ENCODE measurements around the gene NABP1.

The NABP1 gene

GRCh38 chr2:191650896-191651773, 26.8 kb upstream of the NABP1 start:
- no peak for DNase-seq

GRCh38 chr2:191653667-191654391, 24.1 kb upstream of the NABP1 start:
- no peak for DNase-seq

GRCh38 chr2:191656391-191656790, 21.5 kb upstream of the NABP1 start:
- no peak for DNase-seq

- DNase-seq = no peak
These were observed 21.1 kb upstream of the NABP1 start for GRCh38 chr2:191656792-191657191.

- no peak for DNase-seq
These were observed 20.0 kb upstream of the NABP1 start for GRCh38 chr2:191657977-191658376.

- DNase-seq = no peak
These were observed 18.7 kb upstream of the NABP1 start for GRCh38 chr2:191659198-191659597.

GRCh38 chr2:191660575-191660974, 17.4 kb upstream of the NABP1 start:
- DNase-seq = no peak

GRCh38 chr2:191661097-191661924, 16.6 kb upstream of the NABP1 start:
- no peak for DNase-seq

- DNase-seq = no peak
These were observed 12.9 kb upstream of the NABP1 start for GRCh38 chr2:191664823-191665677.

GRCh38 chr2:191666226-191666625, 11.7 kb upstream of the NABP1 start:
- DNase-seq = no peak

GRCh38 chr2:191666732-191667131, 11.2 kb upstream of the NABP1 start:
- no peak for DNase-seq

GRCh38 chr2:191670076-191670475, 7.9 kb upstream of the NABP1 start:
- DNase-seq = no peak

GRCh38 chr2:191670787-191671186, 7.1 kb upstream of the NABP1 start:
- DNase-seq = no peak

GRCh38 chr2:191675807-191676721, 1.9 kb upstream of the NABP1 start:
- peak; percentile 39 for DNase-seq

- peak; percentile 15 for DNase-seq
These were observed 918 bp upstream of the NABP1 start for GRCh38 chr2:191676790-191677645.

GRCh38 chr2:191678437-191679100, 633 bp downstream of the NABP1 start:
- DNase-seq = peak; percentile 32

GRCh38 chr2:191679818-191680600, 2.1 kb downstream of the NABP1 start:
- peak; percentile 21 for DNase-seq

- DNase-seq = no peak
These were observed 2.7 kb downstream of the NABP1 start for GRCh38 chr2:191680639-191681038.

- no peak for DNase-seq
These were observed 4.2 kb downstream of the NABP1 start for GRCh38 chr2:191682126-191682525.

Data from effector CD4-positive, alpha-beta T cell (primary cell).